GM23338 (cell line): ENCODE data around the gene ARID3A.

Source experiments
- CREB1 ChIP-seq: fragments of 250-450 bp; sonication (Bioruptor Pico); IDR thresholded peaks from 2 replicates; pipeline ENCODE4 v1.5.0; 2020; ENCODE audit warnings: low read depth, mild to moderate bottlenecking, moderate library complexity
- CTCF ChIP-seq, 2 experiments: fragments of 200-600 bp in 1 of 2; sonication (generic) in 1 of 2; conservative IDR thresholded peaks; 2 replicates each; pipeline versions ENCODE4 v1.5.1 to v1.6.1; 2016 to 2017; ENCODE audit warnings: antibody characterized with exemption in 2 of 2, low read depth in 2 of 2, mild to moderate bottlenecking in 2 of 2, moderate library complexity in 1 of 2
- EZH2 ChIP-seq: fragments of 200-600 bp; sonication (generic); IDR thresholded peaks from one replicate; pipeline ENCODE4 v1.8.0; 2017; ENCODE audit warnings: antibody characterized with exemption, mild to moderate bottlenecking, low read depth; ENCODE audit not compliant: unreplicated experiment
- EZH2phosphoT487 ChIP-seq: fragments of 200-600 bp; sonication (generic); IDR thresholded peaks from one replicate; pipeline ENCODE4 v1.8.1; 2018; ENCODE audit warnings: antibody characterized with exemption; ENCODE audit not compliant: unreplicated experiment
- JUNB ChIP-seq: IDR thresholded peaks from one replicate; pipeline ENCODE4 v1.6.1; 2016; ENCODE audit warnings: antibody characterized with exemption; ENCODE audit not compliant: unreplicated experiment
- NANOG ChIP-seq: IDR thresholded peaks from 2 replicates; pipeline ENCODE4 v1.6.1; 2016; ENCODE audit warnings: antibody characterized with exemption, borderline replicate concordance
- POLR2AphosphoS5 ChIP-seq: IDR thresholded peaks from 2 replicates; pipeline ENCODE4 v1.6.1; 2016; ENCODE audit warnings: antibody characterized with exemption, low read depth
- STAT1 ChIP-seq: IDR thresholded peaks from one replicate; pipeline ENCODE4 v1.6.1; 2016; ENCODE audit warnings: antibody characterized with exemption; ENCODE audit not compliant: unreplicated experiment
- ZNF114 ChIP-seq: fragments of 250-450 bp; sonication (Bioruptor Pico); IDR thresholded peaks from 2 replicates; pipeline ENCODE4 v1.5.0; 2020; ENCODE audit warnings: mild to moderate bottlenecking, moderate library complexity
- ZNF331 ChIP-seq: fragments of 250-450 bp; sonication (Bioruptor Pico); IDR thresholded peaks from 2 replicates; pipeline ENCODE4 v1.5.0; 2020; ENCODE audit warnings: low read depth, mild to moderate bottlenecking, moderate library complexity
- ZNF462 ChIP-seq: fragments of 250-450 bp; sonication (Bioruptor Pico); IDR thresholded peaks from 2 replicates; pipeline ENCODE4 v1.5.0; 2020; ENCODE audit warnings: mild to moderate bottlenecking, moderate library complexity
- TF ChIP-seq, protein P1 (sequence below): IDR thresholded peaks from one replicate; pipeline ENCODE4 v1.6.1; 2018; ENCODE audit warnings: antibody characterized with exemption; ENCODE audit not compliant: unreplicated experiment
- TF ChIP-seq, protein P2 (sequence below): IDR thresholded peaks from 2 replicates; pipeline ENCODE4 v1.6.1; 2016; ENCODE audit warnings: antibody characterized with exemption

- no peak for TF ChIP-seq CTCF (conservative IDR thresholded peaks at IDR 0.05; ENCODE audit: low read depth in 2 of 2)
- no peak for TF ChIP-seq CREB1 (CRISPR knock-in tag)
- TF ChIP-seq POLR2AphosphoS5 = no peak
- TF ChIP-seq EZH2phosphoT487 = no peak
- no peak for TF ChIP-seq JUNB
- TF ChIP-seq ZNF114 (CRISPR knock-in tag) = no peak
- no peak for TF ChIP-seq EZH2
- TF ChIP-seq, protein P1, sequence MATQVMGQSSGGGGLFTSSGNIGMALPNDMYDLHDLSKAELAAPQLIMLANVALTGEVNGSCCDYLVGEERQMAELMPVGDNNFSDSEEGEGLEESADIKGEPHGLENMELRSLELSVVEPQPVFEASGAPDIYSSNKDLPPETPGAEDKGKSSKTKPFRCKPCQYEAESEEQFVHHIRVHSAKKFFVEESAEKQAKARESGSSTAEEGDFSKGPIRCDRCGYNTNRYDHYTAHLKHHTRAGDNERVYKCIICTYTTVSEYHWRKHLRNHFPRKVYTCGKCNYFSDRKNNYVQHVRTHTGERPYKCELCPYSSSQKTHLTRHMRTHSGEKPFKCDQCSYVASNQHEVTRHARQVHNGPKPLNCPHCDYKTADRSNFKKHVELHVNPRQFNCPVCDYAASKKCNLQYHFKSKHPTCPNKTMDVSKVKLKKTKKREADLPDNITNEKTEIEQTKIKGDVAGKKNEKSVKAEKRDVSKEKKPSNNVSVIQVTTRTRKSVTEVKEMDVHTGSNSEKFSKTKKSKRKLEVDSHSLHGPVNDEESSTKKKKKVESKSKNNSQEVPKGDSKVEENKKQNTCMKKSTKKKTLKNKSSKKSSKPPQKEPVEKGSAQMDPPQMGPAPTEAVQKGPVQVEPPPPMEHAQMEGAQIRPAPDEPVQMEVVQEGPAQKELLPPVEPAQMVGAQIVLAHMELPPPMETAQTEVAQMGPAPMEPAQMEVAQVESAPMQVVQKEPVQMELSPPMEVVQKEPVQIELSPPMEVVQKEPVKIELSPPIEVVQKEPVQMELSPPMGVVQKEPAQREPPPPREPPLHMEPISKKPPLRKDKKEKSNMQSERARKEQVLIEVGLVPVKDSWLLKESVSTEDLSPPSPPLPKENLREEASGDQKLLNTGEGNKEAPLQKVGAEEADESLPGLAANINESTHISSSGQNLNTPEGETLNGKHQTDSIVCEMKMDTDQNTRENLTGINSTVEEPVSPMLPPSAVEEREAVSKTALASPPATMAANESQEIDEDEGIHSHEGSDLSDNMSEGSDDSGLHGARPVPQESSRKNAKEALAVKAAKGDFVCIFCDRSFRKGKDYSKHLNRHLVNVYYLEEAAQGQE = no peak
- no peak for TF ChIP-seq STAT1
- TF ChIP-seq NANOG = no peak
- TF ChIP-seq, protein P2, sequence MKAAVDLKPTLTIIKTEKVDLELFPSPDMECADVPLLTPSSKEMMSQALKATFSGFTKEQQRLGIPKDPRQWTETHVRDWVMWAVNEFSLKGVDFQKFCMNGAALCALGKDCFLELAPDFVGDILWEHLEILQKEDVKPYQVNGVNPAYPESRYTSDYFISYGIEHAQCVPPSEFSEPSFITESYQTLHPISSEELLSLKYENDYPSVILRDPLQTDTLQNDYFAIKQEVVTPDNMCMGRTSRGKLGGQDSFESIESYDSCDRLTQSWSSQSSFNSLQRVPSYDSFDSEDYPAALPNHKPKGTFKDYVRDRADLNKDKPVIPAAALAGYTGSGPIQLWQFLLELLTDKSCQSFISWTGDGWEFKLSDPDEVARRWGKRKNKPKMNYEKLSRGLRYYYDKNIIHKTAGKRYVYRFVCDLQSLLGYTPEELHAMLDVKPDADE = no peak
- no peak for TF ChIP-seq ZNF331 (CRISPR knock-in tag)
- TF ChIP-seq ZNF462 (CRISPR knock-in tag) = no peak
Measured at GRCh38 chr19:1017115-1017905, 91.5 kb downstream of the ARID3A start.
